Right cardiac atrium (tissue), 5 donors: ENCODE data around the gene ALOX15B. TPM values are rescaled to one million over a fixed set of nuclear protein-coding genes. Genes with fewer than 3 reads are reported as not detected.
"Not testable (repeated sequence)": the region's sequence is repeated elsewhere in the genome, so short reads cannot be mapped to it uniquely, and the experiment has no call there.

Source experiments
- ATAC-seq, 2 donors: fragments of 200-7000 bp; cut with Tn5 transposase; one replicate each; pipeline versions ENCODE4 v1.8.0 to v1.9.1; 2020; ENCODE audit warnings: moderate library complexity in 2 of 2, mild to moderate bottlenecking in 1 of 2
- DNase-seq, 3 donors: peaks; one replicate each; pipeline ENCODE4 v3.0.0-alpha.2; 2020
- H3K27ac ChIP-seq: one replicate; pipeline ENCODE4 v1.5.1; 2013; ENCODE audit warnings: mild to moderate bottlenecking, low read length, control low read depth, moderate library complexity
- H3K27me3 ChIP-seq: one replicate; pipeline ENCODE4 v1.6.1; 2013; ENCODE audit not compliant: control insufficient read depth, insufficient read depth
- H3K4me1 ChIP-seq: one replicate; pipeline ENCODE4 v1.6.1; 2013; ENCODE audit warnings: low read length; ENCODE audit not compliant: control insufficient read depth, insufficient read depth
- H3K4me3 ChIP-seq: one replicate; pipeline ENCODE4 v1.5.1; 2013; ENCODE audit warnings: low read length, control low read depth
- H3K9me3 ChIP-seq: one replicate; pipeline ENCODE4 v1.6.1; 2013; ENCODE audit warnings: low read length; ENCODE audit not compliant: control insufficient read depth
- WGBS: extraction: QIAGEN DNeasy Blood & Tissue Kit; methylation state at CpG from one replicate; pipeline ENCODE4 v1.1.7; 2013; 5-methylcytosine and 5-hydroxymethylcytosine counted together
- intact Hi-C, 4 donors: fragments of 100-400 bp; cut with DNase I; formaldehyde crosslinking; loops; one replicate each; pipeline versions ENCODE4 v1.11.0 to v1.14.0; 2022 to 2023
- polyA plus RNA-seq: library from polyadenylated mRNA; stranded (reverse); fragments of 200-250 nt; gene quantifications from one replicate; pipeline ENCODE4 v1.2.3, GENCODE V29; 2013
- total RNA-seq, 4 donors: library from RNA; stranded (reverse); fragmentation: NEBNext Ultra II Directional; extraction: Animal tissue kit (Norgen Biotek cat#: 25700); gene quantifications; one replicate each; pipeline ENCODE4 v1.2.1, GENCODE V29; 2021
- donor health status: healthy with polysubstance abuse.
- donor health status: DM: no; HTN: yes; CAD: no.
- donor health status: DM: no; HTN: no; CAD: no.
- donor health status: DM: no; HTN: yes; CAD: no; lungs with severe emphysema.
- donor health status: DM: yes; HTN: yes; CAD: no.

Gene ALOX15B
- total and polyA plus RNA-seq, 5 donors, result 0.25 to 0.68 (median 0.54) TPM

GRCh38 chr17:8053600-8053999 lies 14.7 kb downstream of the ALOX15B start:
- H3K27me3 ChIP-seq, result no peaks in the 10 kb centered on the region
- intact Hi-C loops, result no loop called here
- no peak for ATAC-seq
- H3K9me3 ChIP-seq, result no peaks in the 10 kb centered on the region
- no peaks in the 10 kb centered on the region for H3K4me1 ChIP-seq
- H3K27ac ChIP-seq, result no peak overlapping the region
- H3K4me3 ChIP-seq, result no peak overlapping the region
- DNase-seq, result no peak
- WGBS, result 90% methylated on average over 7 of the region's 7 CpGs

DNA sequence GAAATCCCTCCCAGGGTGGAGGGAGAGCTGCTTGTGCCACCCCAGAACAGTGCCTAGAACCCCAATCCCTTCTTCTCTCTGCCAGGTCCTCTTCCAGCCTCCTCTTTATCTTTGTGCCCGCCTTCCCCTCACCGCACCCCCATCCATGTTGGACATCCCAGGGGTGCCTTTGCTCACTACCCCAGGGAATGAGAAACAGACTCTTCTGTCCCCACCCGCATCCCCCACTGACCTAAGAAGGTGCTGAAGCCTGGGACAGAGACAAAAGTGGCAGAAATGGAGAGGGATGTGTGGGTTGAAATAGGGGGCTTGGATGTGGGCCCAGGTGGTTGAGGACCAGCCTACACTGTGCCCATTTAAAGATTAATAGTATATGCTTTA lies 17.0 kb downstream of the ALOX15B start:
- Histone ChIP-seq H3K27ac (no peak overlapping the region), H3K4me1 (no peaks in the 10 kb centered on the region), H3K4me3 (no peak overlapping the region), H3K9me3 (no peaks in the 10 kb centered on the region), H3K27me3 (no peaks in the 10 kb centered on the region)
- intact Hi-C loops, result loop anchor here in 2 of 4 donors (5.0 kb wide), 2 partner anchors 64 to 69 kb away; no protein-coding TSS in a partner anchor
- peak in 1 of 2 donors; percentile 10 for ATAC-seq
- DNase-seq, result no peak
- WGBS, result 80% methylated on average over 3 of the region's 3 CpGs

DNA sequence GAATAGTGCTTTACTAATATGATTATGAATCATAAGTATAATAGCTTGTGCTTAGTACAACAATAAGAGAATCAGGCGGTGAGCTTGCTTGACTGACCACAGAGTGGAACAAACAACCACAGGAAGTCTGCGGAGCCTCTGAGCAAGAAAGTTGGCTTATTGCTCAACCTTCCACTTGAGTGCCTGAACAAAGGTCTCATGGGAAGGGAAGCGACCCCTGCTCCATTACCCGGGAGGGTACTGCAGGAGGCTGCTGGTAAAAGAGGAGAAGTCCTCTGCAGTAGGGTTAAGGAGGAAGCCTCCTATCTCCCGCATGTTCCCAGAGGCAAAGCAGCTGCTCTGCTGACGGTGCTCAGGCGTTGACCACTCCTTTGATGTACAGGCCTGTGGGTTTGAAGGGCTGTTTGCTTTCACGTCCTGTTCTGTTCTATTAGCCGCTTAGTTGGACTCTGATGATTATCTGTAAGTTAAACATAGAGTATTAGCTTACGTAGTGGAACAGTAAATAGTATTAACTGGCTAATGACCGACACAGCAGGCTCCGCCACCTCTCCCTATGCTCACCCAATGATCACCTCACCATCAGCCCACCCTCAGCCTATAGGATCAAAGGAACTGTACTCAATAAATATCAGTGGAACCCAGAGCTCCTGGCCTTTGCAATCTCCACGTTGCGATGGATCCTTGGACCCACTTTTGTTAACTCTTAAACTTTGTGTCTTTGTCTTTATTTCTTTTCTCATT lies 17.5 kb downstream of the ALOX15B start:
- H3K9me3 ChIP-seq, result no peaks in the 10 kb centered on the region
- no peak overlapping the region for H3K27ac ChIP-seq
- H3K27me3 ChIP-seq, result no peaks in the 10 kb centered on the region
- WGBS, result 43% methylated on average over 14 of the region's 14 CpGs
- DNase-seq (peak in 1 of 3 donors; percentile 64), ATAC-seq (peak; percentile 55 to 60)
- no peaks in the 10 kb centered on the region for H3K4me1 ChIP-seq
- no peak overlapping the region for H3K4me3 ChIP-seq
- intact Hi-C loops, result loop anchor here in 2 of 4 donors (5.0 kb wide), 2 partner anchors 64 to 69 kb away; no protein-coding TSS in a partner anchor

- DNase-seq, result no peak
- no peaks in the 10 kb centered on the region for H3K9me3 ChIP-seq
- intact Hi-C loops, result loop anchor here in 2 of 4 donors (5.0 kb wide), 2 partner anchors 65 to 70 kb away; no protein-coding TSS in a partner anchor
- WGBS, result 75% methylated on average over 17 of the region's 17 CpGs
- no peak for ATAC-seq
- no peak overlapping the region for H3K4me3 ChIP-seq
- no peaks in the 10 kb centered on the region for H3K27me3 ChIP-seq
- no peaks in the 10 kb centered on the region for H3K4me1 ChIP-seq
- H3K27ac ChIP-seq, result no peak overlapping the region
These were observed 18.2 kb downstream of the ALOX15B start for GRCh38 chr17:8056976-8057625.

DNA sequence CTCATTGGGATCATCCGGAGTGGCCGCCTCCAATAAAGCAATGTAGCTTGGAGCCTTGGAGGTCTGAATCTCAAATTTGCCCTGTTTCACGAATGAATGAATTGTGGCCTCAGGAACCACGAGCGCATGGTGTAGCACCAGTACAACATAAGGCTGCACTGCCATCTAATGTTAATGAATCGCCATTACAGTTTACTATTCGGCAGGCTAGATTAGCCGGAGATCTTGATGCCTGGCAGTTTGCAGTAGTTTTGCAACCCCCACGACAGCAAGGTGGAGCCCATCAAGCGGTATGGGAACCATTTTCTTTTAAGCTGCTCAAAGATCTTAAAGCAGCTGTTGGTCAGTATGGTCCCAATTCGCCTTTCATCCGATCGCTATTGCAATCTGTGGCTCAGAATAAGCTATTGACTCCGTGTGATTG lies 18.8 kb downstream of the ALOX15B start:
- ATAC-seq (peak; percentile 76 to 79), DNase-seq (peak in 1 of 3 donors; percentile 60)
- no peak overlapping the region for H3K4me3 ChIP-seq
- 6% methylated on average over 14 of the region's 14 CpGs for WGBS
- no peak overlapping the region for H3K27ac ChIP-seq
- H3K9me3 ChIP-seq, result no peaks in the 10 kb centered on the region
- H3K27me3 ChIP-seq, result no peaks in the 10 kb centered on the region
- intact Hi-C loops, result loop anchor here in 2 of 4 donors (5.0 kb wide), 2 partner anchors 65 to 70 kb away; no protein-coding TSS in a partner anchor
- no peaks in the 10 kb centered on the region for H3K4me1 ChIP-seq

GRCh38 chr17:8059131-8059530 lies 20.3 kb downstream of the ALOX15B start:
- ATAC-seq, result no peak

DNA sequence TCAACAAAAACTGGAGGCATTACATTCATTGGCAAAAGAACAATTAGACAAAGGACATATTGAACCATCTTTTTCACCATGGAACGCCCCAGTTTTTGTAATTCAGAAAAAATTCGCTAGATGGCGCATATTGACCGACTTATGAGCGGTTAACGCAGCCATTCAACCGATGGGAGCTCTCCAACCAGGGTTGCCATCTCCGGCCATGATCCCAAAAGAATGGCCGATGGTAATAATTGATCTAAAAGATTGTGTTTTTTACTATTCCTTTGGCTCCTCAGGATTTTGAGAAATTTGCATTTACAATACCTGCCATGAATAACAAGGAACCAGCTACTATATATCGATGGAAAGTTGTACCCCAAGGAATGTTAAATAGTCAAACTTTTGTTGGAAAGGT lies 21.4 kb downstream of the ALOX15B start:
- H3K4me1 ChIP-seq, result no peaks in the 10 kb centered on the region
- H3K9me3 ChIP-seq, result no peaks in the 10 kb centered on the region
- H3K27ac ChIP-seq, result no peak overlapping the region
- 7% methylated on average over 10 of the region's 10 CpGs for WGBS
- intact Hi-C loops, result no loop called here
- ATAC-seq (peak in 1 of 2 donors; percentile 45), DNase-seq (peak in 1 of 3 donors; percentile 52)
- no peaks in the 10 kb centered on the region for H3K27me3 ChIP-seq
- no peak overlapping the region for H3K4me3 ChIP-seq

More at GRCh38 chr17:8059131-8059530, 20.3 kb downstream of the ALOX15B start:
- no peak overlapping the region for H3K4me3 ChIP-seq
- 26% methylated on average over 7 of the region's 7 CpGs for WGBS
- DNase-seq, result peak in 1 of 3 donors; percentile 10
- H3K9me3 ChIP-seq, result no peaks in the 10 kb centered on the region
- H3K27ac ChIP-seq, result no peak overlapping the region
- intact Hi-C loops, result loop anchor here in 2 of 4 donors (5.0 kb wide), 2 partner anchors 67 to 72 kb away; no protein-coding TSS in a partner anchor
- H3K4me1 ChIP-seq, result no peaks in the 10 kb centered on the region
- no peaks in the 10 kb centered on the region for H3K27me3 ChIP-seq

- WGBS, result 55% methylated on average over 8 of the region's 8 CpGs
- intact Hi-C loops, H3K9me3 ChIP-seq, H3K4me3 ChIP-seq, H3K27ac ChIP-seq, H3K27me3 ChIP-seq, ATAC-seq, H3K4me1 ChIP-seq: not testable (repeated sequence)
- peak in 1 of 3 donors; percentile 4 for DNase-seq
These were observed 23.0 kb downstream of the ALOX15B start for GRCh38 chr17:8061851-8062250.

- H3K4me3 ChIP-seq, result peak overlapping the region; percentile 23
- no peaks in the 10 kb centered on the region for H3K4me1 ChIP-seq
- no peaks in the 10 kb centered on the region for H3K27me3 ChIP-seq
- intact Hi-C loops, result no loop called here
- ATAC-seq (peak in 1 of 2 donors; percentile 58), DNase-seq (peak in 1 of 3 donors; percentile 5)
- WGBS, result 10% methylated on average over 8 of the region's 8 CpGs
- H3K9me3 ChIP-seq, result no peaks in the 10 kb centered on the region
- H3K27ac ChIP-seq, result no peak overlapping the region
These were observed 23.6 kb downstream of the ALOX15B start for GRCh38 chr17:8062435-8062806.

DNA sequence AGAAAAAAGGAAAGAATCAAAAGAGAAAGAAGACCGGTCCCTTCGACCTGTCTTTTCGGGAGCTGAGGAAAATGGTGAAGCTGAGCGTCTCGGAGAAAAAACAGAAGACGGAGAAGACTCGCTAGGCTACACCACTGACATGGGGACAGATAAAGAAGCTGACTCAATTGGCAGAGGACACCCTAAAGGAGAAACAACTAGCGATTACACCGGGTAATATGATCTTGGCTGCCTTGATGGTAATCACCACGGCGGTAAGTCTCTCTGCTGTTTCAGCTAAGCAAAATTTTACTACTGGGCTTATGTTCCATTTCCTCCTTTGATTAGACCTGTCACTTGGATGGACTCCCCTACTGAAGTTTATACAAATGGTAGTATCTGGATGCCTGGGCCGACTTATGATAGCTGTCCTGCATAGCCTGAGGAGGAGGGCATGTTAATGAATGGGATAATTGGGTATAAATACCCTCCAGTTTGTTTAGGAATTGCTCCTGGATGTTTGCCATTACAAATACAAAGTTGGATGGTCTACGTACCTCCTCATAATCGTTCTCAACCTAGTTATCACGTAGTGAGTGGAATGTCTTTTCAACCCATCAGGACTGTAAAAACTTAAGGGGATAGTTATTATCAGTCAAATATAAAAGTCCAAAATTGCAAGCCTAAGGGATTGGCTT lies 24.1 kb downstream of the ALOX15B start:
- DNase-seq (peak in 1 of 3 donors; percentile 2), ATAC-seq (peak in 1 of 2 donors; percentile 32)
- 9% methylated on average over 15 of the region's 15 CpGs for WGBS
- intact Hi-C loops, result no loop called here
- H3K27me3 ChIP-seq, result no peaks in the 10 kb centered on the region
- no peaks in the 10 kb centered on the region for H3K4me1 ChIP-seq
- H3K27ac ChIP-seq, result no peak overlapping the region
- peak overlapping the region; percentile 23 for H3K4me3 ChIP-seq
- H3K9me3 ChIP-seq, result no peaks in the 10 kb centered on the region
